ENCODE data around the gene RNPC3. TPM values are rescaled to one million over a fixed set of nuclear protein-coding genes. Genes with fewer than 3 reads are reported as not detected.
"Not testable (repeated sequence)": the region's sequence is repeated elsewhere in the genome, so short reads cannot be mapped to it uniquely, and the experiment has no call there.

The RNPC3 gene
- total RNA-seq, 1 experiment from 2014 or later, result 16.0 TPM

DNA sequence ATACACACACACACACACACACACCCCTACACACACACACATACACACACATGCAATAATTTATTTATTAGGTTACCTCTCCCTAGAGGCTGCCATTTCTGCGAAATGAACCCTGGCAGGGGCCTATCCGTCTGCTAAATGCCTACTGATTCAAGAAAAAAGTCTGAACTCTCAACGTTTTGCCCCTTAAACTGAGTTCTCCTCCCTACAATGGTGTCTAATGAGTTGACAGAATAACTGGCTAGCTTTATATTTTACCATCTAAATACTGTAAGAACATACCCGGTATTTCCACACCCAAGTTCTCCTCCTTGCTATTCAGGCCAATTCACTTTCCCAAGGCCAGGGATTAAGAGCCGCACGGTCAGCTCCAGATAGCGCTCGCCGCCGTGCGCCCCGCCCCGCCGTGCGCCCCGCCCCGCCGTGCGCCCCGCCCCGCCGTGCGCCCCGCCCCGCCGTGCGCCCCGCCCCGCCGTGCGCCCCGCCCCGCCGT lies 339 bp upstream of the RNPC3 start:
- DNase-seq, result peak; percentile 64
- no peaks in the 10 kb centered on the region for H3K27me3 ChIP-seq (ENCODE audit: control insufficient read depth, insufficient read depth, low read length)
- H3K36me3 ChIP-seq (replicated peaks; ENCODE audit: control insufficient read depth, insufficient read depth, low read length), result no peaks in the 10 kb centered on the region; the same call in 1 of the 2 replicates
- no peak overlapping the region for H3K4me3 ChIP-seq (ENCODE audit: insufficient read depth, low read depth, low read length)

DNA sequence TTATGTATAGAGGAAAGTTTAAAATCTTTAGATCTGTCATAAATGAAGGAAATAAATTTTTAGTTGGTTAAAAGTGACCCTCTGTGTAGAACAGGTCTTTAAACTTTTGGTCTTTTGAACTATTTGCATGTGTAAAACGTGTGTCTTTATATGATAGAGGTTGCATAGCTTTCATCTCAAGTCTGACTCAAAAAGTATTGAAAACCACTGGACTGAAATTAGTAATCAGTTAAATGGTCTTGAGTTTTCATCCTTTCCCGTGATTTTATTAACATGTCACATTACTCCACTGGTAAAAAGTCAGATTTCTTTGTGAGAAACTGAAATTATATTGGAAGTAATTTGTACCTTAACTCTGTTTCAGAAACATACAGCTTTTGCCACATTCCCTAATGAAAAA lies 1.8 kb downstream of the RNPC3 start:
- Histone ChIP-seq H3K36me3 (replicated peaks; ENCODE audit: control insufficient read depth, insufficient read depth, low read length) (no peaks in the 10 kb centered on the region; the same call in 1 of the 2 replicates), H3K4me3 (ENCODE audit: insufficient read depth, low read depth, low read length) (peak overlapping the region; percentile 90; the same call in 1 of the 2 replicates), H3K27me3 (ENCODE audit: control insufficient read depth, insufficient read depth, low read length) (no peaks in the 10 kb centered on the region)
- DNase-seq, result no peak

DNA sequence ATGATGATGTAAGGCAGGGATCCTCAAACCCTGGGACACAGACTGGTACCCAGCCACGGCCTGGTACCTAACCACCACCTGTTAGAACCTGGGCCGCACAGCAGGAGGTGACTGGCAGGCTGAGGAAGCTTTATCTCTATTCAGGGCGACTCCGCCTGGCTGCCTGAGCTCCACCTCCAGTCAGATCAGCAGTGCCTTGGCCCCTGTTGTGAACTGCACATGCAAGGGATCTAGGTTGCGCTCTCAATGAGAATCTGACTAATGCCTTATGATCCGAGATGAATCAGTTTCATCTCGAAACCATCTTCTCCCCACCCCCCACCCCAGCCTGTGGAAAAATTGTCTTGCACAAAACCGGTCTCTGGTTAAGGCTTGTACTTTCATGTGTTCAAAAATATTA lies 4.2 kb downstream of the RNPC3 start:
- peak; percentile 13 for DNase-seq
- no peaks in the 10 kb centered on the region for H3K27me3 ChIP-seq (ENCODE audit: control insufficient read depth, insufficient read depth, low read length)
- H3K4me3 ChIP-seq (ENCODE audit: insufficient read depth, low read depth, low read length), result no peak overlapping the region
- H3K36me3 ChIP-seq (replicated peaks; ENCODE audit: control insufficient read depth, insufficient read depth, low read length), result no peaks in the 10 kb centered on the region; the same call in 1 of the 2 replicates

DNA sequence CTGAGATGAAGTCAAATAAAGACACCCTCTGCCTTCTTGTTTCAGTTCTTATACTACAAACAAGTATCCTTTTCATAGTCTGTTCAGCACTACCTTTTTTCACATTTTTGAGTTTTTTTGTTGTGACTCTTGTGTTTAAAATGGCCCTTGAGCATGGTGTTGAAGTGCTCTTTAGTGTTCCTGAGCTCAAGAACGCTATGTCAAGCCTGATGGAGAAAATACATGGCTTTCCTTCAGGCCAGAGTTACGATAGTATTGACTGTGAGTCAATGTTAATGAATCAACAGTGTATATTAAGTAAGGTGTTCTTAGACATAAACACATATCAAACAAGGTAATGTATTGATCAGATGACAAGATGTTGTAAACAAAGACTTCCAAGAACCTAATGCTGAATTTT lies 12.7 kb downstream of the RNPC3 start:
- H3K36me3 ChIP-seq (replicated peaks; ENCODE audit: control insufficient read depth, insufficient read depth, low read length), result peaks cover 5% of the 10 kb centered on the region
- H3K27me3 ChIP-seq (ENCODE audit: control insufficient read depth, insufficient read depth, low read length), result no peaks in the 10 kb centered on the region
- DNase-seq, result no peak

DNA sequence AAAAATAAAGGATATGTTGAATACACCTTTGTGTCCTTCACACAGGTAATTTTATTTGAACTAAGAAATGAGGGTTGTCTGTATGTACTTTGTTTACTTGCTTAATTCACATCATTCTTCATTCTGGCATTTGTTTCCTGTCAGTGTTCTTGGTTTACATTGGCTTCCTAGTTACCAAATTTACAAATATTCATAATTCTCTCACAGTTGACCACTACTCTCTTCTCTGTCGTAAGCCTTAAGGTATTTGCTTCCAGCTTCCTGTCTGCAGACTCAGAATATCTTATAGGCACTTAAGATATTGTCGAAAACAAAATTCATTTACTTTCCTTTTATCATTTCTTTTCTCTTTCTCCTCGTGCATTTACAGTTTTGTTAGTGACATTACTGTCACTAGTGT lies 15.9 kb downstream of the RNPC3 start:
- Histone ChIP-seq H3K4me3 (ENCODE audit: insufficient read depth, low read depth, low read length) (no peak overlapping the region), H3K27me3 (ENCODE audit: control insufficient read depth, insufficient read depth, low read length) (no peaks in the 10 kb centered on the region), H3K36me3 (replicated peaks; ENCODE audit: control insufficient read depth, insufficient read depth, low read length) (peaks cover 7% of the 10 kb centered on the region)
- no peak for DNase-seq

More for the DNA sequence above, 12.7 kb downstream of the RNPC3 start:
- H3K4me3 ChIP-seq (ENCODE audit: insufficient read depth, low read depth, low read length), result no peak overlapping the region

DNA sequence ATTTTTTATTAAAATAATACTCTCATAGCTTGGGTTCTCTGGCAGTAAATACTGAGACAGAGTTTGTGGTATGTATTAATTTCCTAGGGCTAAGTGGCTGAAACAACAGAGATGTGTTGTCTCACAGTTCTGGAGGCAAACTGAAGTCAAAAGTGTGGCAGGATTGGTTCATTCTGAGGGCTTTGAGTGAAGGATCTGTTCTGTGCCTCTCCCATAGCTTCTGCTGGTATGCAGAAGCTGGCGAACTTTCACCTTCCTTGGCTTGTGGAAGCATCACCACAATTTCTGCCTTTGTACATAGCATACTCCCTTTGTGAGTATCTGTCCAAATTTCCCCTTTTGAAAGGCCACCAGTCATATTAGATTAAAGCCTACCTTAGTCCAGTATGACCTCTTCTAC lies 21.0 kb downstream of the RNPC3 start:
- DNase-seq, result no peak
- Histone ChIP-seq H3K36me3 (replicated peaks; ENCODE audit: control insufficient read depth, insufficient read depth, low read length) (peaks cover 6% of the 10 kb centered on the region), H3K27me3 (ENCODE audit: control insufficient read depth, insufficient read depth, low read length) (no peaks in the 10 kb centered on the region), H3K4me3 (ENCODE audit: insufficient read depth, low read depth, low read length) (no peak overlapping the region)

DNA sequence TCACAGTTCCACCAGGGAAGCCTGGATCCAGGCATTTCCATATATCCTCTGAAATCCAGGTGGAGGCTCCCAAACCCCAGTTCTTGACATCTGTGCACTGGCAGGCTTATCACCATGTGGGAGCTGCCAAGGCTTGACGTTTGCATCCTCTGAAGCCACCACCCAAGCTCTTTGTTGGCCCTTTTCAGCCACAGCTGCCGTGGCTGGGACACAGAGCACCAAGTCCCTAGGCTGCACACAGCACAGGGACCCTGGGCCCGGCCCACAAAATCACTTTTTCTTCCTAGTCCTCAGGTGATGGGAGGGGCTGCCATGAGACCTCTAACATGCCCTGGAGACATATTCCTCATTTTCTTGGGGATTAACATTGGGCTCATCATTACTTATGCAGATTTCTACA lies 22.3 kb downstream of the RNPC3 start:
- no peak overlapping the region for H3K4me3 ChIP-seq (ENCODE audit: insufficient read depth, low read depth, low read length)
- peaks cover 6% of the 10 kb centered on the region for H3K36me3 ChIP-seq (replicated peaks; ENCODE audit: control insufficient read depth, insufficient read depth, low read length)
- DNase-seq, result no peak
- no peaks in the 10 kb centered on the region for H3K27me3 ChIP-seq (ENCODE audit: control insufficient read depth, insufficient read depth, low read length)

DNA sequence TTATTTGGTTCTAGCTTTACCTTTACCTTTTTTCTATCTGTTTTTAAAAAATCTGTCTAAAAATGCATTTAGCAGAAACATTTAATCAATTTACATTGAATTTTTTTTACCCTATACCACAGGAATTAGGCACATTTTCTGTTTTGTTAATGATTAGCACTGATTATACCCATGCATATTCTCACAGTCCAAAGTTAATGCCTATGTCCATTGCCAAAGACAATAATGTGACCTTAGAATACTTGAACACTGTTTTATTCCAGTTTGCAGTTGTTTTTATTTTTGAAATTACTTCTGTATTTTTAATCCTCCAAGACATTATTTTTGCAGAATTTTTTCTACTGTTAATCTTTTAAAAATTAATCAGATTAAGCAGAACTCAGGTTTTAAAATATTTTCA lies 34.9 kb downstream of the RNPC3 start:
- H3K36me3 ChIP-seq (replicated peaks; ENCODE audit: control insufficient read depth, insufficient read depth, low read length), result no peaks in the 10 kb centered on the region
- DNase-seq, result no peak

DNA sequence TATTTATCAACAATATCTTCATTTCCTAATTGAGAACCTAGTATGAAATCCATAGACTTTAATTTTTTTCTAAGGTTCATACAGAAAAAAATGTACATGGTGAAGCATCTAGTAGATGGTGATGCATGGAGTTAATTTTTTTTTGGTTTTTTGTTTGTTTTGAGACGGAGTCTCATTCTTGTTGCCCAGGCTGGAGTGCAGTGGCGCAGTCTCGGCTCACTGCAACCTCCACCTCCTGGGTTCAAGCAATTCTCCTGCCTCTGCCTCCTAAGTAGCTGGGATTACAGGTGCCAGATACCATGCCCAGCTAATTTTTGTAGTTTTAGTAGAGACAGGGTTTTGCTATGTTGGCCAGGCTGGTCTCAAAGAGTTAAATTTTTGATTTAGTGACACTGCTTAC lies 35.6 kb downstream of the RNPC3 start:
- H3K36me3 ChIP-seq (replicated peaks; ENCODE audit: control insufficient read depth, insufficient read depth, low read length); H3K27me3 ChIP-seq (ENCODE audit: control insufficient read depth, insufficient read depth, low read length): not testable (repeated sequence)

More for the DNA sequence above, 34.9 kb downstream of the RNPC3 start:
- no peaks in the 10 kb centered on the region for H3K27me3 ChIP-seq (ENCODE audit: control insufficient read depth, insufficient read depth, low read length)
- no peak overlapping the region for H3K4me3 ChIP-seq (ENCODE audit: insufficient read depth, low read depth, low read length)

DNA sequence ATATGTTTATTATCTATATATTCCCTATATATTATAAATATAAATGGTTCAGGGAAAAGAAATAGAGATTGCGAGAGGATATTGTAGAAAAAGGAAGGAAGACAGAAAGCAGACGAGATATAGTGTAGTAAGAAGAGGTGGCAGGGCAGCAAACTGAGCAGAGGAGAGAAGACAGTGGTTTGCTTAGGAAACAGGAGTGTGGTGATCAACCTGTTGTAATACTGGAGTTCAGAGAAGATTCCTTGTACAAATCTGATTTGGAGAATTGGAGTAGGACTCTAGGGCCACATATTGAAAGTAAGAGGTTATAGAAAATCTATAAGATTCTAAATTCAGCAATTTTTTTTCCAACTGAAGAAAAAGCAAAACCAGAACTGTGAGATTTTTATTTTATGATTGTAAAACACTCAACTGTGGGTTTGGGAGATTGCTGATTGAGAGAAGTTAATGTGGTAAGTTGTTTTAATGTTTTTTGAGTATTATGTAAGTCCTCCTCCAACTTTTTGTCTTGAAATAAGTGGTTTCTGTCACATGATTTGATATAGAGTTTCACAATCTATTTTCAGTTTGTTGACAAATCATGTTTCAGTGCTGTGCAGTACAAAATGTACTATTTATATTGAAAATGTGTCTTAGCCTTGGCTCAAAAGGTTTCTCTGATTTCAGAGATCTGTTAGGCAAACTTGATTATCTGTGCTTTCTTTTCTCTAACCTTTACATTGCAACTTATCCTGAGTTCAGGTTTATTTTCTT lies 36.3 kb downstream of the RNPC3 start:
- Histone ChIP-seq H3K36me3 (replicated peaks; ENCODE audit: control insufficient read depth, insufficient read depth, low read length) (no peaks in the 10 kb centered on the region), H3K4me3 (ENCODE audit: insufficient read depth, low read depth, low read length) (no peak overlapping the region), H3K27me3 (ENCODE audit: control insufficient read depth, insufficient read depth, low read length) (no peaks in the 10 kb centered on the region)
- peak; percentile 0 for DNase-seq

More for the DNA sequence above, 35.6 kb downstream of the RNPC3 start:
- DNase-seq; H3K4me3 ChIP-seq (ENCODE audit: insufficient read depth, low read depth, low read length): not testable (repeated sequence)

DNA sequence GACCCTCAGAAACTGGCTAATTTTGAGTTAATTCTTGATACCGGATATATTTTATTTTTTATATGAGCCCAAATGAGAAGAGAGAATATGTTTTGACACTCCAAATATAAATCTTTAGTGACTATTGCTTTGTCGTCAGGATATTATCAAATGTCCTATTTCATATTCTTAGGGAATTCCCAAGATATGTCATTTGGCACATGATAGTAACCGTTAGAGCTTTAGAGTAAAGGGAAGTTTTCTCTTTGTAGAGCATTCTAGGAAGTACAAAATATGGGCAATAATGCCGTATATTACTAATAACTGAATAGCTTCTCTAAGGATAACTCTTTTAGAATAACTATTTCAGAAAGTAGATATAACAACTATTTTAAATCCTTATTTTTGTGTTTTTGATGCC lies 37.6 kb downstream of the RNPC3 start:
- no peak overlapping the region for H3K4me3 ChIP-seq (ENCODE audit: insufficient read depth, low read depth, low read length)
- no peaks in the 10 kb centered on the region for H3K27me3 ChIP-seq (ENCODE audit: control insufficient read depth, insufficient read depth, low read length)
- no peak for DNase-seq
- H3K36me3 ChIP-seq (replicated peaks; ENCODE audit: control insufficient read depth, insufficient read depth, low read length), result no peaks in the 10 kb centered on the region

DNA sequence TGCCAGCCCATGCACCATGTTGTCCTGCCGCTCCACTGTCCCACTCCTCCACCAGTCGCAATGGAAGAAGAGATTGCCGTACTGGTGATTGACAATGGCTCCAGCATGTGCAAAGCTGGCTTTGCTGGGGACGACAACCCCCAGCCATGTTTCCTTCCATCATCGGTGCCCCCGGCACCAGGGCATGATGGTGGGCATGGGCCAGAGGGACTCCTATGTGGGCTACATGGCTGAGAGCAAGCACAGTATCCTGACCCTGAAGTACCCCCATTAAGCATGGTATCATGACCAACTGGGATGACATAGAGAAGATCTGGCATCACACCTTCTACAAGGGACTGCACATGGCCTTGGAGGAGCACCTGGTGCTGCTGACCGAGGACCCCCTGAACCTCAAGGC lies 44.0 kb downstream of the RNPC3 start:
- Histone ChIP-seq H3K36me3 (replicated peaks; ENCODE audit: control insufficient read depth, insufficient read depth, low read length) (no peaks in the 10 kb centered on the region), H3K27me3 (ENCODE audit: control insufficient read depth, insufficient read depth, low read length) (no peaks in the 10 kb centered on the region), H3K4me3 (ENCODE audit: insufficient read depth, low read depth, low read length) (no peak overlapping the region)
- DNase-seq, result no peak

DNA sequence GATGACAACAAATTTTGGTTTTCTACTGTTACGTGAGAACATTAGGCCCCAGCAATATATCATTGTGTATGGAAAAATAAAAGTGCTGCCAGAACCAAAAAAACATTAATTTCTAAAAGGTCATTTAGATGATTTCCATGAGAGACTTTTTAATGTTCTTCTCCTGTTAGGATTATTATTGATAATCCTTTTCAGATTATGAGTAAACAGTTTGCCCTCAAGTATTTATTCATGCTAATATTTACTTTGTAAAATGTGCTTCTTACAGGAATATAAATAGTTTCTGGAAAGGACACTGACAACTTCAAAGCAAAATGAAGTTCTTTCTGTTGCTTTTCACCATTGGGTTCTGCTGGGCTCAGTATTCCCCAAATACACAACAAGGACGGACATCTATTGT lies 45.8 kb downstream of the RNPC3 start, which contains the start of gene AMY2B:
TSS of gene AMY2B (plus strand) at position 301 of the 400 bp plus-strand sequence. CDS start at position 315, 14 bp downstream.
- not testable (repeated sequence) for H3K27me3 ChIP-seq (ENCODE audit: control insufficient read depth, insufficient read depth, low read length); H3K36me3 ChIP-seq (replicated peaks; ENCODE audit: control insufficient read depth, insufficient read depth, low read length); H3K4me3 ChIP-seq (ENCODE audit: insufficient read depth, low read depth, low read length); DNase-seq

DNA sequence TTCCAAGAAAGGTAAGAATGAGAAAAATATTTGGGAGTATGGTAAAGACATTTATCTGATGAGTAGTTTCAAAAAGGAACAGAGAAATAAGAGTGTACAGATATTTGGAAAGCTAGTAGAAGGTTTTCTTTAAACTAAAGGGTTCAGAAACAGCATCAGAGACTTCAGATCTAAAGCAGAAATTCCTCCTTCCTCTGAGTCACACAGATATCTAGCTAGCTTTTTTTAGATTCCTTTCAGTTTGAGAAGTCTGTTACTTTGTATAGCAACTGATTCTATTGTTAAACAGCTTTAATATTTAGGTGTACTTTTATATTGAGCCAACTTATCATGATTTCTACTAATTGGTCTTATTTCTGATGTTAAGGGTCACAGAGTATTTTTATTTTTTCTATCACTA lies 50.6 kb downstream of the RNPC3 start:
- Histone ChIP-seq H3K4me3 (ENCODE audit: insufficient read depth, low read depth, low read length) (no peak overlapping the region), H3K27me3 (ENCODE audit: control insufficient read depth, insufficient read depth, low read length) (no peaks in the 10 kb centered on the region), H3K36me3 (replicated peaks; ENCODE audit: control insufficient read depth, insufficient read depth, low read length) (no peaks in the 10 kb centered on the region)
- DNase-seq, result no peak

DNA sequence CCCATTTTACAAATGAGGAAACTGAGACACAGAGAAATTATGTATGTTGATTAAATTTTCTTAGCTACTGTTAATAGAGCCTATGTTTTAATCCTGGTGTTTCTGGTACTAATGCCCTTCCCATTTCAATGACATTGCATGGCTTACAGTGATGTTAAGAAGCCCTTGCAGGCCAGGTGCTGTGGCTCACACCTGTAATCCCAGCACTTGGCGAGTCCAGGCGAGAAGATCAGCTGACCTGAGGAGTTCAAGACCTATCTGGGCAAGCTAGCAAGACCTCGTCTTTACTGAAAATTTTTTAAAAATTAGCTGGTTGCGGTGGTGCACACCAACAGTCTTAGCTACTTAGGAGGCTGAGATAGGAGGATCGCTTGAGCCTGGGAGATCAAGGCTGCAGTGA lies 51.3 kb downstream of the RNPC3 start:
- H3K36me3 ChIP-seq (replicated peaks; ENCODE audit: control insufficient read depth, insufficient read depth, low read length); H3K27me3 ChIP-seq (ENCODE audit: control insufficient read depth, insufficient read depth, low read length); H3K4me3 ChIP-seq (ENCODE audit: insufficient read depth, low read depth, low read length): not testable (repeated sequence)

More for the DNA sequence above, 51.3 kb downstream of the RNPC3 start:
- DNase-seq, result not testable (repeated sequence)
